Ramos (cell line): ENCODE data around the gene MAPK4.

Experiments used
- in situ Hi-C: fragments of 300-500 bp; cut with MboI; formaldehyde crosslinking; loops from one replicate; pipeline ENCODE4 v1.14.3; 2022; ENCODE audit warnings: low sequenced_read_pairs; ENCODE audit not compliant: unreplicated experiment

Gene MAPK4

GRCh38 chr18:50671376-50671775, 111.5 kb downstream of the MAPK4 start:
- in situ Hi-C loops, result loop anchor here (25.0 kb wide), 1 partner anchor 1041 kb away; no protein-coding TSS in a partner anchor

- in situ Hi-C loops, result loop anchor here (25.0 kb wide), 1 partner anchor 1038 kb away; no protein-coding TSS in a partner anchor
These were observed 114.6 kb downstream of the MAPK4 start for GRCh38 chr18:50674307-50674980.

- in situ Hi-C loops, result no loop called here
These were observed 115.2 kb downstream of the MAPK4 start for GRCh38 chr18:50675043-50675442.

GRCh38 chr18:50678651-50679050, 118.8 kb downstream of the MAPK4 start:
- in situ Hi-C loops, result no loop called here

- in situ Hi-C loops, result no loop called here
These were observed 119.2 kb downstream of the MAPK4 start for GRCh38 chr18:50679056-50679455.

GRCh38 chr18:50679656-50680055, 119.8 kb downstream of the MAPK4 start:
- in situ Hi-C loops, result no loop called here

- in situ Hi-C loops, result no loop called here
These were observed 121.1 kb downstream of the MAPK4 start for GRCh38 chr18:50680966-50681365.

- in situ Hi-C loops, result no loop called here
These were observed 123.0 kb downstream of the MAPK4 start for GRCh38 chr18:50682852-50683251.

- in situ Hi-C loops, result no loop called here
These were observed 126.5 kb downstream of the MAPK4 start for GRCh38 chr18:50686409-50686808.

GRCh38 chr18:50687491-50687890, 127.6 kb downstream of the MAPK4 start:
- in situ Hi-C loops, result no loop called here

GRCh38 chr18:50689578-50689977, 129.7 kb downstream of the MAPK4 start:
- in situ Hi-C loops, result no loop called here

- in situ Hi-C loops, result no loop called here
These were observed 134.3 kb downstream of the MAPK4 start for GRCh38 chr18:50694147-50694546.

- in situ Hi-C loops, result no loop called here
These were observed 135.7 kb downstream of the MAPK4 start for GRCh38 chr18:50695431-50696176.

GRCh38 chr18:50696436-50696835, 136.5 kb downstream of the MAPK4 start:
- in situ Hi-C loops, result no loop called here

- in situ Hi-C loops, result no loop called here
These were observed 137.0 kb downstream of the MAPK4 start for GRCh38 chr18:50696929-50697328.

GRCh38 chr18:50697509-50697908, 137.6 kb downstream of the MAPK4 start:
- in situ Hi-C loops, result no loop called here

- in situ Hi-C loops, result no loop called here
These were observed 140.6 kb downstream of the MAPK4 start for GRCh38 chr18:50700245-50701165.

- in situ Hi-C loops, result no loop called here
These were observed 144.6 kb downstream of the MAPK4 start for GRCh38 chr18:50704357-50704940.

GRCh38 chr18:50706199-50706598, 146.3 kb downstream of the MAPK4 start:
- in situ Hi-C loops, result no loop called here

GRCh38 chr18:50706651-50707050, 146.8 kb downstream of the MAPK4 start:
- in situ Hi-C loops, result no loop called here
